Globus pallidus (tissue), 1 donor: ENCODE results near the gene SCAPER.
"Not testable (repeated sequence)": the region's sequence is repeated elsewhere in the genome, so short reads cannot be mapped to it uniquely, and the experiment has no call there.

Experiments used
- DNase-seq: peaks from one replicate; pipeline ENCODE4 v3.0.0-alpha.2; 2015; ENCODE audit warnings: low spot score

Gene SCAPER

GRCh38 chr15:76321602-76322001, 583.5 kb downstream of the SCAPER start:
- DNase-seq = no peak

- no peak for DNase-seq
These were observed 584.0 kb downstream of the SCAPER start for GRCh38 chr15:76321171-76321570.

GRCh38 chr15:76320012-76320411, 585.1 kb downstream of the SCAPER start:
- DNase-seq = no peak

- no peak for DNase-seq
These were observed 591.4 kb downstream of the SCAPER start for GRCh38 chr15:76313731-76314130.

DNA sequence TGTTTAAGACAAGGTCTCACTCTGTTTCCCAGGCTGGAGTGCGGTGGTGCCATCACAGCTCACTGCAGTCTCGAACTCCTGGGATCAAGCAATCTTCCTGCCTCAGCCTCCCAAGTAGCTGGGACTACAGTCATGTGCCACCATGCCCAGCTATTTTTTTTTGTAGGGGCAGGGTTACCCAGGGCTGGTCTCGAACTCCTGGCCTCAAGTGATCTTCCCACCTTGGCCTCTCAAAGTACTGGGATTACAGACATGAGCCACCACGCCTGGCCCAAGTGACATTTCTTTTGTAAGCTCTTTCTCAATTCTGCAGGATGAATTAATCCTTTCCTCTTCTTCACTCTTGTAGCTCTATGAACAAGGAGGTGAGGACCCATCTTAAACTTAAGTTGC, 592.0 kb downstream of the SCAPER start:
- not testable (repeated sequence) for DNase-seq

- DNase-seq = no peak
These were observed 592.5 kb downstream of the SCAPER start for GRCh38 chr15:76312540-76313174.

DNA sequence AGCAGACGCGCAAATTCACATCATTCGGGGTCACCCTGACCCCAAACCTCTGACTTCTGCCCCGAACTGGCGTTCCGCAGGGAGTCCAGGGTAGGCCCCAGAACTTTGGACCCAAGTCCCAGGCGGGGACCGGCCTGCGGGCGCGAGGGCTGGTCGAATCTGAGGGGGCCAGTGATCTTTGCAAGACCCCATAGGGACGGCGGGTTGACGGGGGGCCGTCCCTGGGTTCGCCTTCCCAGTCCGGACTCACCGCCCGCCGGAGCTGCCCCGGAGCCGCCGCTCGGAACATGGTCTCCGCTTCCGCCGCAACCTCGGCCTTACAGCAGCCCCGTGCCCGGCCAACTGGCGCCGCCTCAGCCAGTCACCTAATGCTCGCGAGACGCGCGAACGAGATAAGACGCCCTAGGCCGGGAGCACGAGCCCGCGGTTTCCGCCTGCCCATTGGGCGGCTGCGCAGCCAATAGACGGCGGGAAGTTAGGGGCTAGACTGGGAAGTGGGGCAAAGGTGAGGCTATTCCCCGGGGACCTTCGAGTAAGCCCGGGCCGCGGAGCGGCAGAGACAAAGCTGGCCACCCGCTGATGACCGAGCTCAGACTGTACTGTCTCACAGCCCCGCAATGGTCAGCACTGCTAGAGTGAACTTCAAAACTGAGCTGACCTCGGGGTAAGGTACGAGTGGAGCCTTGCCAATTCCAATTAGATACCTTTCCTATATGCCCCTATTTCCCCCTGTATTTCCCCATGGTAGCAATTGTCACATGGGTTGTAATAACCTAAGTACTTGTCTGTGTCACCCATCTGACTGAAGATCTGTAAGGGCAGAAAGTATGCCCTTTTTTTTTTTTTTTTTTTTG, 593.8 kb downstream of the SCAPER start, which contains the start of gene ETFA:
ETFA (minus strand) TSS at position 370 of the 854 bp plus-strand sequence; CDS start at position 289, 81 bp downstream.
- peak; percentile 82 for DNase-seq

DNA sequence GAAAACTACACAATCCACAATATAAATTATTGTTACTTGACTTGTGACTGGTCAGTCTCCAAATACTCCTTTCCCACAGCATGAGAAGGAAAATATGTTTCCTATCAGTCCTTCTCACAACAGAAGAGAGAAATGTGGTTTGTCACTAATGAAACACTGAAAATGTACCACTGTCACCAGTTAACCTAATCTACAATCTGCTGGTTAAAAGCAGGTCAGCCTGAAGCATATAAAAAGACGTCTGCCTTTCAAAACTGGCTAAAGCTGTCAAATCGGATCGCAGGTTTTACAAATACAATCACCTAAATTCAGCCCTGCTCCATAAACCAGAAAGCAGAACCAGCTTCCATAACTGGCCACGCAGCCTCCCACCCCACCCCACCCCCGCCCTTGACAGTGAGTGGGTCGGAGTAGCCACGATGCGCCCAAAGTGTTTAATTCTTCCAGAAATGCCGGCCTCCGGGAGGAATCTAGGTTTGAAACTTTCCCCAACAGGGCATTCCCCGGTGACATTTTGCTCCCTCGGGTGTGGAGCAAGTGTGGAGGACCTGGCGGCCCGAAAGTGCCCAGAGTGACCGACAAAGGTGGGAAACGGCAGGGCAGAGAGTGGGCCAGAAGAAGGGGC, 594.6 kb downstream of the SCAPER start:
- peak; percentile 31 for DNase-seq

DNA sequence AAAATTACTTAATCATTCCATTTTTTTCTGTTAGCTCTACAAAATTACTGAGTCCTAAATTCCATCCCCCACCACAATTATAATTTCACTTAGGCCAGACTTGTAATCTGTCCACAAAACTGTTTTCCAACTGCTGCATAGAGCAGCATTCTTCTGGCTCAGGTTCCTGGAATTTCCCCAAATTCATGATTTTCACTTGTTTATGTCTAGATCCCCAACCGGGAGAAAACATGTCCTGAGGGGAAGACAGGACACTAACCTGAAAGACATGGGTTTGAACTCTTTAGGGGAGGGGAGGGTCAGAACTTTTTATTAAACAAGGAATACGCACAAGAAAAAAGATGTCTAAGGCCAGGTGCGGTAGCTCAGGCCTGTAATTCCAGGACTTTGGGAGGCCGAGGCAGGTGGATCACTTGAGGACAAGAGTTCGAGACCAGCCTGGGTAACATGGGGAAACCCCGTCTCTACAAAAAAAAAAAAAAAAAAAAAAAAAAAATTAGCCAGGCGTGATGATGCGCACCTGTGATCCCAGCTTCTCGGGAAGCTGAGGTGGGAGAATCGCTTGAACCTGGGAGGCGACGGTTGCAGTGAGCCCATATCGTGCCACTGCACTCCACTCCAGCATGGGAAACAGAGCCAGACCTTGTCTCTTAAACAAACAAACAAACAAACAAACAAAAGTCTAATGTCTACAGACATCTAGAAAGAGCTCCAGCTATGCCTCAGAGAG, 595.4 kb downstream of the SCAPER start:
- no peak for DNase-seq

GRCh38 chr15:76303909-76304308, 601.2 kb downstream of the SCAPER start:
- no peak for DNase-seq

DNA sequence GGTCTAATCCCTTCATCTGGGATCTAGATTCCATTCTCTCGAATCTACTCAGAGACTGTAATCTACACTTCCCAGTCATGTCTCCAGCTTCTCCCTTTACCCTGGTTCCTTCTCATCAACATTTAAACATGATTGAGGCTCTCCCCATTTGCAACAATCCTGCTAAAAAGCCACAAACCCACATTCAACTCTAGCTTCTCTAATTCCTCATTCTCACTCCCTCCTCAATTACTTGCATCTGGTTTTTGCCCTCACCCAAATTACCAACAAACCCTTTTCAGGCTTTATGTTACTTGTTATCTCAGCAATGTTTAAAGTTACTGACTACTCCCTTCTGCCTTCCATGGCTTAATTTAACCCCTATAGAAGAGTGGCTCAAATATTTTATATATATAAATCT, 605.4 kb downstream of the SCAPER start:
- no peak for DNase-seq

GRCh38 chr15:76298986-76299385, 606.2 kb downstream of the SCAPER start:
- no peak for DNase-seq

- not testable (repeated sequence) for DNase-seq
These were observed 607.2 kb downstream of the SCAPER start for GRCh38 chr15:76297951-76298350.
